ENCODE data around the gene ATF7IP.

ATF7IP gene

DNA sequence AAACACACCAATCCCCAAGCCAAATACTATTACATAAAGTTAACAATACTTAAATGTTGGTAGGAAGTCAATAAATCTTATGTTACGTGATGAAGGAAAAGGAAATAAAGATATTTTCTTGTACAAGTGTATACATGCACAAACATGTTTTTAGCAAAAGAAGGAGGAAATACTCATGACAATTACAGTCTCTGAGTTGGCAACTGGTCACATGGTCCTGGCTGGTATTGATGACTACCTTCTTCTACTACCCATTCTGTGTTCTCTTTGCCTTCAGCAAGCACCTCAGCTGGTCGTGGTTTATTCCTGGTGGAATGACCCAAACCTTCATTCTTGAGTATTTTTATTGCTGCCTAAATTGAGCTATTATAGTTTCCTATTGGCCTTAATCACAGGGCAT, 117.4 kb downstream of the ATF7IP start:
- DNase-seq (ENCODE audit: low read depth in 2 of 2): no peak

DNA sequence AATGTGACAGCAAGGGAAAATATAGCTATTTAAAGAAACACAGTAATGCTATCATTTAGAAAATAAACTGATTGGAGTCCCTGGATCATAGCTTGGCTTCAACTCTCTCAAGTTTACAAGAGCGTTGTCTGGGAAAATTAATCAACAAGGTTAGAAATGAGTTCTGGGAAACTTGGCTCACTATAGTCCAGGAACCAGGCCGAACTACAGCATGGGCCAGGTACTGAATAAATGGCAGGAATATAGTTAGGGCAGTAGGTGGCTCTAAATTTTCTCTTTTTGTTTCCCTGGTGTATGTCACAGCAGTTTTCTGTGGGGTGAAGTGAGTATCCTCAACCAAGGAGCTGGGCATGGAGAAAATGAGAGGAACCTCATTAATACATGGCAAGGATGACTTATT, 129.8 kb downstream of the ATF7IP start:
- DNase-seq (ENCODE audit: low read depth in 2 of 2): no peak

DNA sequence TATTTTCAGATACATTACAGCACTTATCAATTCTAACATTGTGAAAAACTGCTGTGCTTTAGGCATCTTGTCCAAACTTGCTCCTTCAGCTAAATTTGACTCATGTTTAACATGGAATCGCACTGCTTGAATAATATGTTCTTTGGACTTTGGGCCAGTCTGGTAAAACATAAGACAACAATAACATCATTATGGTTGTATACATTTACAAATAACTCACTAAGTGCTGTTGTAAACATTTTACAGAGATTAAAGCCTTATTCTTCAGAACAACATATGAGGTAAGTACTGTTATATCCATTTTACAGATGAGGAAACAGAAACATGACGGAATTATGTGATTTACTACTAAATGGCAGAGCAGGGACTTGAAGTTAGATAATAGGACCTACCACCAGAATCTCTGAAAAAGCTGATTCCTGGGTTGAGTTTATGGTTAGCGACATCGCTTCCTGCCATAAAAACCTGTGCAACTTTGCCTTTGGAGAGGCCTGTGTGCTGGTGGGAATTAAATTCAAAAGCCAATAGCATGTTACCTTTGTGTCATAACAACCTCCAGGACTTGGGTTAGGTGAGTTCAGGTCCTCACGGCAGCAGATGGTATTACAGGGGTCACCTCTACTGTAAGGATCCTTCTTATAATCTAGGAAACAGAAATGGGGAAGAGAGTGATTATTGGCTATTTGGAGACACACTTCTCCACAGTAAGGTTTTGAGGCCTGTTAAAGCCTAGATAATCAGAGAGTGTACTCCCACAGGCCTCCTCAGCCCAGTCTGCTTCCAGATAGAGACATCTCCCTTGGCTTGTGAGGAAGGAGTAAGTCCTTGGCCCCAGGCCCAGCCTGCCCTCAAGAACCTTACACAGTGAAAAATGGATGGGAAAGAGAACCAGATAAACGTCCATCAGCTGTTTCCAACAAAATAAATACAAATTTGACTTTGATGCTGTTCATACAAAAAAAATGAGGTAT, 140.4 kb downstream of the ATF7IP start:
- DNase-seq (ENCODE audit: low read depth in 2 of 2): no peak

DNA sequence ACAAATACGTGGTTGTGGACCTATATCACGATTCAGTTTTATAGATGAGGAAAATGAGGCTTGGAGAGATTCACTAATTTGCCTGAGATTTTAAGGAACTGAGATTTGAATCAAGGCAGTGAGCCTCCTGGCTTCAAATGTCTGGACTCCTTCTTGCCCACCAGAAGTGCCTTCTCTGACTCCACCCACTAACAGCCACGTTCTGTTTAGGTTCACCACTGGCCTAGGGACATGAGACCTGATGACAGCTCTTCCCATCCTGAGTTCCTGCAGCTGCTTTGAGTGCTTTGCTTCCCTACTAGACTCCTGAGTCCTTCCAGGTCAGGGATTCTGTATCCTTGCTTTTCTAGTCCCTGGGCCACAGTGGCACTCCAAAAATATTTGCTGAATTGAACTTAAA, 145.1 kb downstream of the ATF7IP start:
- DNase-seq (ENCODE audit: low read depth in 2 of 2): no peak

DNA sequence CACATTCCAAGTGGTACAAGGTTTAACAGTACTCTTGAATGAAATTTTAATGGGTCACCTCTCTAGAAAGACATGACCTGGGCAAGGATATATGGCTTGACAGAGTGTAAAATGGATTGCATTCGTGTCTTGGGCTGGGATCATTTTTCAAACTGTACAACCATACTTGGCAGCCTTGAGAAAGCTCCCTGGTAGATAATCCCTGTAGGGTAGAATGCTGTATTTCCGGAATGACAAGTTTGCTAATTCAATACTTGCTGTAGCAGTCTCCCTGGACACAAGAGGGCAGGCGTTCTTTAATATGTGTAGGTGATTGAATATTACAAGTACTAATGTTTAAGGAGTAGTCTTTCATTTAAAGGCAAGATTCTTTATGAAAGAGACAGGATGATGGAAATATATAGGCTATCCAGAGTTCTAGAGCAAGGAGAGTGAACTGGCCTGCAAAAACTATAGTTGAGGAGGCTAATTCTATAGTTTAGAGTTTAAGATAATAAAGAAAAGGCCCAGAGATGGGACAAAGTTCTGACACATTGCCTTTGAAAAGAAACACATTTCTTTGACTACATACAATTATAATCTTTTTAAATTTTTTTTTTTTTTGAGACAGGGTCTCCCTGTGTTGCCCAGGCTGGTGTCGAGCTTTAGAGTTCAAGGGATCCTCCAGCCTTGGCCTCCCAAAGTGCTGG, 148.8 kb downstream of the ATF7IP start:
- no peak for DNase-seq (ENCODE audit: low read depth in 2 of 2)

DNA sequence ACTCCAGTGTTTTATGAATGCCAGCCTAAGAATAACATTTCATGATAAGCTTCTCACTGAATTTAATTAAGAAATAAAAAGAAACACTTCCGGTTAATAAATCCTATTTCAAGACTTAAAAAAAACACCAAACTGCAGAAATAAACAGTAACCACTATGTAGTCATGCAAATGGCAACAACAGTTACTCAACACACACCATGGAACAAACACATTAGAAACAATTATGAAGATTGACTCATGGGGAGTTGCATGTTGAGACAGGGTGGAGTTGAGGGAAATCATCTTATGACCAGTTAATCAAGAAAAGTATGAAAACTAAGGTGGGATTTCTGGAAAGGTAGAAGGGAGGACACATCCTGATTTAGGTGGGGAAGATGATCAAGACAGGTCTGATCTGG, 149.5 kb downstream of the ATF7IP start:
- no peak for DNase-seq (ENCODE audit: low read depth in 2 of 2)

DNA sequence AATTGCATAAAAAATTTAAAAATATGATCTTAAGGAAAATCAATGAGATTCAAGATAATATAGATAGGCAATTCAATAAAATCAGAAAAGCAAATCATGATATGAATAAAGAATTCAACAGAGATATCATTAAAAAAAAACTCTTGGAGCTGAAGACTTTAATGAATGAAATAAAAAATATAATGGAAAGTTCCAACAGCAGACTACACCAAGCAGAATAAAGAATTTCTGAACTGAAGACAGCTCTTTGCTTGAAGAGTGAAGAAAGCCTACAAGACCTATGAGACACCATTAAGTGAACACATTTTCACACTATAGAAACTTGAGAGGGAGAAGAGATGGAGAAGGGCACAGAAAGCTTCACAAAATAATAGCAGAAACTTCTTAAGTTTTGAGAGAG, 156.3 kb downstream of the ATF7IP start:
- no peak for DNase-seq (ENCODE audit: low read depth in 2 of 2)

DNA sequence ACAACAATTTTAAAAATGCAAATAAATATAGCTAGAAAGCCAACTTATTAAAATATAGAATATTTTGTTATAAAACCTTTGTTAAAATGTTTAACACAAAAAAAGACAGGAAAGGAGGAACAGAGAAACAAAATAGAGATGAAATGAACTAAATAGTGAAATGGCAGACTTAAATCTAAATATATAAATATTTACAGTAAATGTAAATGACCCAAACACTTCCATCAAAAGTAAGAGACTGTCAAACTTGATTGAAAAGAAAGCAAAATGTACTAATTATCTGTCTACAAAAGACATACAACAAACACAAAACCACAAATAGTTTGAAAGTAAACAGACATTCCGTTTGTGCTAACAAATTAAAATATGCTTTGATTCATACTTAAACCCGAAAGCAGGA, 160.5 kb downstream of the ATF7IP start:
- no peak for DNase-seq (ENCODE audit: low read depth in 2 of 2)

DNA sequence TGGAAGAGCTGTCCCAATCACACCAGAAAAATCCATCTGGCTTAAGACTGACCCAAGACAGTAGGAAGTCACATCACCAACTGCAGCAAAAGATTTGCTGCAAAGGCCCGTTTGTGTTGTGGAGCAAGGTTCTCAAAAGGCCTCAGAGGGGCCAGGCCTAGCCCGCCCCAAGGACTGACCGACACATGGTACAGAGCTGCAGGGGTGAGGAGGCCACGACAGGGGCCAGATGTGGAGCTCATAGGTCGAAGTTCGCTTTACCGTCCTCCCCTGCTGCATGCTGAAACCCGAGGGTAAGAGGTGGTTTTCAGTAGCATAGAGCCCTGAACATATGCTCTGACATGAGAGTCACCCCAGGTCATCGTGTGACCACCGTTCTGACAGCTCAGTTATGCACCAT, 166.7 kb downstream of the ATF7IP start:
- no peak for DNase-seq (ENCODE audit: low read depth in 2 of 2)

DNA sequence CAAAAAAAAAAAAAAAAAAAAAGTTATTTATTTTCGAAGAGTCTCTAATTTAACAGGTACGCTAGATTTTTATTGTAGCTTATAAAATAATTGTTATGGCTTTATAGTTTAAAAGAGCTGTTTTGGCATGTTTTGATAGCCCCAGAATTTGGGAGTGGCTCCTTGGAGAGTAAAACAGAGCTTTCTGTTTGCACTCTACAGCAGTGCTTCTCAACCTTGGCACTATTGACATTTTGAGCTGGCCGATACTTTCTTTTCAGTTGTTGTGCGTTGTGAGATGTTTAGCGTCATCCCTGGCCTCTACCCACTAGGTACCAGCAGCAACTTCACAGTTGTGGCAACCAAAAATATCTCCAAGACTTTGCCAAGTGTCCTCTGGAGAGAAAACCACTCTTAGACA, 171.6 kb downstream of the ATF7IP start:
- no peak for DNase-seq (ENCODE audit: low read depth in 2 of 2)

DNA sequence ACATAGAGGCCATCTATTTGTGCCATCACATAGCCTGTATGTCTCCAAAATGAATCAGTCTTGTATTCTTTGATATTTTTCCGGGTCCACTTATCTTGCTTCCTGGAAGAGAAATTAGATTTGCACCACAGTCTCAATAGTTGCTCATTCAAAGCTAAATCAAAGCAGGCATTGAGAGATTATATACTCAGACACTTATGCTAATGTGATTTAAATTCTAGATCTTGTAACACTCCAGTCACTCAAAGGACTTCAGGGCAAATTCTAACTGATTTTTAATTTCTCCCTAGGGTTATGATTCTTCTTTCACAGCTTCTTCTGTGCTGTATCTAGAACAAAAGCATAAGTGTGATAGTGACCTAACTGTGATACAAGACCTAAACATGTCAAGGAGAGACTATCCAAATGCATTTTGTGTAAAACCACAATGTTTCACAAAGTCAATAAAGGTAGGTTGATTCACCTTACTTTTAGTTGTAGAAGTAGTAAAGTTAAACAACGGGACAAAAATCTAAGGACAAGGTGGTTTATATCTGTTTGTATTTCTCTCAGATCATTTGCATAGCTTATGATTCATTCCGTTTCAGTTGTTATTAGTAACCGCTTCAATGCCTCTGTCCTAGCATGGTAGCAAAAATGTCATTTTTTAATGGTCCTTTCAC, 175.4 kb downstream of the ATF7IP start:
- no peak for DNase-seq (ENCODE audit: low read depth in 2 of 2)

DNA sequence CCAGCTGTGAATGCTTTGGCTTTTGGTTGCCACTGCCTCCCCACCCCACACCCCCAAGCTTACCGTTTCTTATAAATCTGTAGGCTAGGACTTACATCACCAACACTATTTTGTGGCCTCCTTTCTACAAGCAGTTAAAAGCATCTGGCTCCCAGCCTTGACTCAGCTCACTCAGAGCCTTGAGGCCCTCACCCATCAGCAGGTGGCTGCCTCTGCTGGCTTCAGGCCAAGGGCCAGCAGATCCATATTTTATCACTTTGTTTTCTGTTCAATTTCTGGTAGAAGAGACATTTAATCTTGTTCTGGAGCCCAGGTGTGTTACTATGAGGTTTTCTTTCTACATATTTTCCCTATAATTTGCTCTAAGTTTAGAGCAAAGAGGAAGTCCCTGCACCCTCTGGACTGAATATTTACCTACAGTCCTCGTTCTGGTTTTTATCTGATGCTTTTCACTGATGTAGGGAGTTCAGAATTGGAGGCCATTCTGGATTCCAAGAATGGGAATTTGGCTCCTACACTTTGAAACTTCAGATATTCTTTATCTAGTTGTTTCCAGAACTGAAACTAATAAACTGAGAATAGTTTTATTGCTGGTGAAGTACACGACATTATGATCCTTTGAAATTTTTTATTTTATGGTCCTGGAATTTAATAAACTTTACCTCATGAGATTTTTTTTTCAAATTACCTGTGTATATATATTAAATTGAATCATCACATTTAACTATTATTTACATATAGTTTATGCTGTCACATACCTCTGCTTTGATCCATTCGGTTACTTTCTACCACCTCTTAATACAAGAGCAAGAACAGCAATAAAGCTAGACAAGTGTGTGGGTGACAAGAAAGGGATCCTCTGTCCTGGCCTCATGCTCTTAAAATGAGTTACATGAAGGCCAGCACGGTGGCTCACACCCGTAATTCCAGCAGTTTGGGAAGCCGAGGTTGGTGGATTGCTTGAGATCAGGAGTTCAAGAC, 180.0 kb downstream of the ATF7IP start:
- no peak for DNase-seq (ENCODE audit: low read depth in 2 of 2)

DNA sequence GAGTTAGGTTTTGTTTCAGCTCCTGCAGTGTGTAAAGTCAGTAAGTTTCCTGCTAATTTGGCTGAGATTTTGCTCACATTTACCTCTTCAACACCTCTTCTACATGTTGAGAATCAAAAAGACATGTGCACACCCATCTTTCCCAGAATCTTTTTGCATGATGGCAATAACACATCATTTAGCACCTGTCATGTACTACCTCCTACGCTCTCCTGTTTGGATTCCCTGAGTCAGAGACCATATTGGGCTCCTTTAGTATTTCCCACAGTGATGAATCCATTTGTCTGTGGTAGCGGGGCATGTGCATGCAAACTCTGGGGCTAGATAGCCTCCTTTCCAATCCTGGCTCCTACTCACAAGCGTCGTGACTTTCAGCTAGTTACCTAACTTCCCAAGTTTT, 182.1 kb downstream of the ATF7IP start:
- no peak for DNase-seq (ENCODE audit: low read depth in 2 of 2)

DNA sequence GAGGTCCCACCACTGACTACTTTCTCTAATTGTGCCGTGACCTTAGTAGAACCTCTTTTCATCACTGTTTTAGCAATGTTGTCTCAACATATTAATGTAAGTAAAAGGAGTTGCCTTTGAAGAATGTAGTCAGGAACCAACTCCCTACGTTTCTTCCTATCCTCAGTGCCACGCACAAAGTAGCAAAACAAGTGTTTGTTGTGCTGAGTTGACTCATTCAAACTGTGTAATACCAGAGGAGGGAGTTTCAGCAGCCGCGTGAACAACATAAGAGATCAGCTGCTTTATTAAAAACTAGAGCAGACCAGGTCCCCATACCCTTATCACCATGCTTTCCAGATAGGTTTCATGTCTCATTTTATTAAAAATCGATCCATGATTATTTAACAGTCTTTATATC, 183.1 kb downstream of the ATF7IP start:
- DNase-seq (ENCODE audit: low read depth in 2 of 2): no peak
